Measurements from ENCODE around the gene TMEM220. TPM values are rescaled to one million over a fixed set of nuclear protein-coding genes. Genes with fewer than 3 reads are reported as not detected.
A peak's percentile ranks its signal among the peaks of the same experiment; 100 is the strongest.
"Not testable (repeated sequence)": the region's sequence is repeated elsewhere in the genome, so short reads cannot be mapped to it uniquely, and the experiment has no call there.

TMEM220 gene
- total RNA-seq, 2 donors from 2014 or later = 7.0 to 7.5 TPM

GRCh38 chr17:10699856-10700255, 30.0 kb downstream of the TMEM220 start:
- no peak for TF ChIP-seq CTCF (IDR thresholded peaks at IDR 0.05)
- Histone ChIP-seq H3K36me3 (no peaks in the 10 kb centered on the region), H3K9me3 (no peaks in the 10 kb centered on the region), H3K4me1 (ENCODE audit: control insufficient read depth in 1 of 2, low read depth in 2 of 2) (peaks cover 24 to 29% of the 10 kb centered on the region in 2 donors), H3K27me3 (replicated peaks; ENCODE audit: insufficient read depth) (no peaks in the 10 kb centered on the region), H3K27ac (no peak overlapping the region), H3K4me3 (no peak overlapping the region)
- ATAC-seq (ENCODE audit: insufficient number of reproducible peaks, low FRiP score, low read depth) (no peak), DNase-seq (ENCODE audit: low spot score) (no peak)

- no peaks in the 10 kb centered on the region for H3K9me3 ChIP-seq
- peak overlapping the region; percentile 91 to 94 for H3K27ac ChIP-seq
- peak; percentile 41 for ATAC-seq (ENCODE audit: insufficient number of reproducible peaks, low FRiP score, low read depth)
- H3K36me3 ChIP-seq = no peaks in the 10 kb centered on the region
- no peak for DNase-seq (ENCODE audit: low spot score)
- no peak for TF ChIP-seq CTCF (IDR thresholded peaks at IDR 0.05)
- no peaks in the 10 kb centered on the region for H3K27me3 ChIP-seq (replicated peaks; ENCODE audit: insufficient read depth)
- peaks cover 24 to 29% of the 10 kb centered on the region in 2 donors for H3K4me1 ChIP-seq (ENCODE audit: control insufficient read depth in 1 of 2, low read depth in 2 of 2)
- peak overlapping the region; percentile 80 for H3K4me3 ChIP-seq
These were observed 31.6 kb downstream of the TMEM220 start for GRCh38 chr17:10698096-10698818.

- peak; percentile 90 for ATAC-seq (ENCODE audit: insufficient number of reproducible peaks, low FRiP score, low read depth)
- H3K27ac ChIP-seq = peak within 1 kb of the TSS; percentile 91 to 94
- DNase-seq (ENCODE audit: low spot score) = peak; percentile 86
- peak; percentile 33 for TF ChIP-seq CTCF (IDR thresholded peaks at IDR 0.05)
- peaks cover under 1% of the 10 kb centered on the region for H3K36me3 ChIP-seq
- H3K4me3 ChIP-seq = peak within 1 kb of the TSS; percentile 80
- peaks cover 20 to 24% of the 10 kb centered on the region in 2 donors for H3K4me1 ChIP-seq (ENCODE audit: control insufficient read depth in 1 of 2, low read depth in 2 of 2)
- no peaks in the 10 kb centered on the region for H3K9me3 ChIP-seq
- H3K27me3 ChIP-seq (replicated peaks; ENCODE audit: insufficient read depth) = no peaks in the 10 kb centered on the region
These were observed 32.4 kb downstream of the TMEM220 start, which contains the start of the genes ADPRM and SCO1 for GRCh38 chr17:10697092-10698081. Gene ADPRM, plus strand, starts transcription at chr17:10697594. Its CDS starts 7,333 bp downstream, at chr17:10704927. Gene SCO1, minus strand, starts transcription at chr17:10697533. Its CDS starts 26 bp downstream, at chr17:10697507.

GRCh38 chr17:10695875-10696407, 33.9 kb downstream of the TMEM220 start:
- not testable (repeated sequence) for H3K27ac ChIP-seq; ATAC-seq (ENCODE audit: insufficient number of reproducible peaks, low FRiP score, low read depth); H3K36me3 ChIP-seq; H3K9me3 ChIP-seq; DNase-seq (ENCODE audit: low spot score); H3K27me3 ChIP-seq (replicated peaks; ENCODE audit: insufficient read depth)
- H3K4me3 ChIP-seq = peak overlapping the region; percentile 80
- peaks cover 20 to 24% of the 10 kb centered on the region in 2 donors for H3K4me1 ChIP-seq (ENCODE audit: control insufficient read depth in 1 of 2, low read depth in 2 of 2)

- no peak overlapping the region for H3K4me3 ChIP-seq
- no peak for TF ChIP-seq CTCF (IDR thresholded peaks at IDR 0.05)
- peaks cover 22% of the 10 kb centered on the region for H3K36me3 ChIP-seq
- H3K27me3 ChIP-seq (replicated peaks; ENCODE audit: insufficient read depth) = no peaks in the 10 kb centered on the region
- H3K4me1 ChIP-seq (ENCODE audit: control insufficient read depth in 1 of 2, low read depth in 2 of 2) = peaks cover 0 to under 1% of the 10 kb centered on the region in 2 donors
- ATAC-seq (ENCODE audit: insufficient number of reproducible peaks, low FRiP score, low read depth) (no peak), DNase-seq (ENCODE audit: low spot score) (no peak)
- no peak overlapping the region for H3K27ac ChIP-seq
- H3K9me3 ChIP-seq = no peaks in the 10 kb centered on the region
These were observed 42.3 kb downstream of the TMEM220 start for GRCh38 chr17:10687499-10687898.
